Liver (tissue), 9 donors: ENCODE data around the gene FAM124A. TPM values are rescaled to one million over a fixed set of nuclear protein-coding genes. Genes with fewer than 3 reads are reported as not detected.

Experiments
- DNase-seq: peaks from one replicate; pipeline ENCODE4 v3.0.0-alpha.2; 2017; ENCODE audit warnings: low spot score
- H3K27ac ChIP-seq, 2 donors: one replicate each; pipeline ENCODE4 v1.7.0; 2013; ENCODE audit warnings: inconsistent platforms in 2 of 2, low read length in 2 of 2, control low read depth in 1 of 2, low read depth in 1 of 2, mild to moderate bottlenecking in 1 of 2
- H3K27me3 ChIP-seq, 4 donors: one replicate each; pipeline versions ENCODE4 v1.6.1 to v1.7.0; 2013; ENCODE audit warnings: low read length in 3 of 4, inconsistent platforms in 1 of 4, mild to moderate bottlenecking in 1 of 4, moderate library complexity in 1 of 4; ENCODE audit not compliant: control insufficient read depth in 4 of 4, insufficient read depth in 4 of 4
- H3K36me3 ChIP-seq, 4 donors: one replicate each; pipeline versions ENCODE4 v1.6.1 to v1.7.0; 2013; ENCODE audit warnings: low read length in 3 of 4, mild to moderate bottlenecking in 3 of 4, low read depth in 1 of 4, moderate library complexity in 1 of 4; ENCODE audit not compliant: control insufficient read depth in 4 of 4, insufficient read depth in 3 of 4
- H3K4me1 ChIP-seq, 4 donors: one replicate each; pipeline versions ENCODE4 v1.6.1 to v1.7.0; 2013; ENCODE audit warnings: low read length in 3 of 4, mild to moderate bottlenecking in 3 of 4, moderate library complexity in 1 of 4; ENCODE audit not compliant: control insufficient read depth in 4 of 4, insufficient read depth in 4 of 4
- H3K4me3 ChIP-seq, 3 donors: one replicate each; pipeline versions ENCODE4 v1.6.1 to v1.7.0; 2013; ENCODE audit warnings: low read length in 3 of 3, control low read depth in 1 of 3, low read depth in 1 of 3, mild to moderate bottlenecking in 1 of 3
- H3K9ac ChIP-seq, 2 donors: one replicate each; pipeline ENCODE4 v1.7.0; 2013; ENCODE audit warnings: low read length in 2 of 2, mild to moderate bottlenecking in 2 of 2, moderate library complexity in 2 of 2, control low read depth in 1 of 2, low read depth in 1 of 2
- H3K9me3 ChIP-seq, 4 donors: one replicate each; pipeline versions ENCODE4 v1.6.1 to v1.7.0; 2013; ENCODE audit warnings: low read length in 3 of 4; ENCODE audit not compliant: control insufficient read depth in 4 of 4
- CTCF ChIP-seq: fragments of 150-350 bp; IDR thresholded peaks from 2 replicates; pipeline ENCODE4 v1.5.1; 2017; ENCODE audit warnings: improper control_type of control experiment, low read depth, low read length; ENCODE audit not compliant: missing input control
- EGR1 ChIP-seq, 2 donors: IDR thresholded peaks; 2 replicates each; pipeline ENCODE4 v1.6.1; 2016 to 2018; ENCODE audit warnings: antibody characterized with exemption in 2 of 2, low read depth in 2 of 2
- FOXA1 ChIP-seq: IDR thresholded peaks from 2 replicates; pipeline ENCODE4 v1.6.1; 2016; ENCODE audit warnings: antibody characterized with exemption
- FOXA2 ChIP-seq: IDR thresholded peaks from 2 replicates; pipeline ENCODE4 v1.6.1; 2016; ENCODE audit warnings: antibody characterized with exemption
- GABPA ChIP-seq, 2 donors: IDR thresholded peaks in 1 of 2; conservative IDR thresholded peaks in 1 of 2; 2 replicates each; pipeline ENCODE4 v1.6.1; 2016; ENCODE audit warnings: antibody characterized with exemption in 2 of 2, mild to moderate bottlenecking in 1 of 2, moderate library complexity in 1 of 2
- HNF4A ChIP-seq, 2 donors: conservative IDR thresholded peaks; 2 replicates each; pipeline ENCODE4 v1.6.1; 2016; ENCODE audit warnings: antibody characterized with exemption in 2 of 2, mild to moderate bottlenecking in 2 of 2
- NR2F2 ChIP-seq: IDR thresholded peaks from 2 replicates; pipeline ENCODE4 v1.6.1; 2016; ENCODE audit warnings: antibody characterized with exemption
- RXRA ChIP-seq, 2 donors: IDR thresholded peaks; 2 replicates each; pipeline ENCODE4 v1.6.1; 2017 to 2018; ENCODE audit warnings: antibody characterized with exemption in 2 of 2, mild to moderate bottlenecking in 1 of 2
- SP1 ChIP-seq: IDR thresholded peaks from 2 replicates; pipeline ENCODE4 v1.6.1; 2018; ENCODE audit warnings: antibody characterized with exemption, mild to moderate bottlenecking
- TAF1 ChIP-seq: conservative IDR thresholded peaks from 2 replicates; pipeline ENCODE4 v1.6.1; 2016; ENCODE audit warnings: antibody characterized with exemption, mild to moderate bottlenecking
- ZBTB33 ChIP-seq: IDR thresholded peaks from 2 replicates; pipeline ENCODE4 v1.6.1; 2016; ENCODE audit warnings: antibody characterized with exemption
- polyA plus RNA-seq, 2 donors: library from polyadenylated mRNA; stranded (reverse) in 1 of 2; unstranded in 1 of 2; fragments of 200-250 nt in 1 of 2; fragments of >200 nt in 1 of 2; fragmentation: Nextera tagmentation in 1 of 2; extraction: Ambion mirVana in 1 of 2; gene quantifications; one replicate each; pipeline versions ENCODE4 v1.2.1 to v1.2.3, GENCODE V29; 2013 to 2015
- total RNA-seq, 2 donors: library from RNA; depleted of rRNA; stranded (reverse); fragments of >200 nt; gene quantifications; one replicate each; pipeline ENCODE4 v1.2.3, GENCODE V29; 2014
- TF ChIP-seq, protein P1 (sequence below): IDR thresholded peaks from 2 replicates; pipeline ENCODE4 v1.6.1; 2016; ENCODE audit warnings: antibody characterized with exemption
- TF ChIP-seq, protein P2 (sequence below): IDR thresholded peaks from 2 replicates; pipeline ENCODE4 v1.6.1; 2016; ENCODE audit warnings: antibody characterized with exemption, mild to moderate bottlenecking
- donor health status: healthy.
- donor health status: healthy.
- donor health status: healthy.
- donor health status: healthy.
- donor health status: healthy.

The FAM124A gene
- total and polyA plus RNA-seq, 4 donors: 0.33 to 0.92 (median 0.46) TPM

- TF ChIP-seq ZBTB33 (no peak), SP1 (no peak), HNF4A (conservative IDR thresholded peaks at IDR 0.05) (no peak), FOXA1 (no peak), NR2F2 (no peak)
These were observed 45.4 kb downstream of the FAM124A start (continued) for GRCh38 chr13:51267622-51268021.

DNA sequence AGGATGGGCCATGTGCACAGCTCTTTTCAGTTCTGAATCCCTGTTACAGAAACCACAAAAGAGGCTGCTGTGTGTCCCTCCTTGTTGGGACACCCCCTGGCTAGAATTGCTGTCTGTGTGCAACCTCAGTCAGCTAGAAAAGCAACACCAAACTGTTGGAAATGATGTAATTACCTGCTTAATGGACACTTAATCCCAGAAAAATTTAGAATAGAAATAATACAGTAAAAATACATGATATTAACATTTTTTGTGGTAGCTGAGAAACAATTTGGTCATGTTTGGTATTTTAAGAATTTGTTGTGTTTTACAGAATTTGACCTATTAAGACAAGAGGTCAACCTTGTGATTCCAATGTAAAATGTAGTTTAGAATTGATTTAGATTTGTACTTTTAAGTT lies 46.8 kb downstream of the FAM124A start:
- Histone ChIP-seq H3K4me3 (no peak overlapping the region), H3K9ac (no peak overlapping the region), H3K4me1 (no peaks in the 10 kb centered on the region), H3K36me3 (no peaks in the 10 kb centered on the region), H3K27ac (no peak overlapping the region), H3K9me3 (no peaks in the 10 kb centered on the region), H3K27me3 (no peaks in the 10 kb centered on the region)
- DNase-seq: no peak
- TF ChIP-seq, protein P1, sequence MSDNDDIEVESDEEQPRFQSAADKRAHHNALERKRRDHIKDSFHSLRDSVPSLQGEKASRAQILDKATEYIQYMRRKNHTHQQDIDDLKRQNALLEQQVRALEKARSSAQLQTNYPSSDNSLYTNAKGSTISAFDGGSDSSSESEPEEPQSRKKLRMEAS: no peak
- no peak for TF ChIP-seq GABPA (IDR thresholded peaks at IDR 0.05 in 1 of 2, conservative IDR thresholded peaks at IDR 0.05 in 1 of 2)
- TF ChIP-seq HNF4A (conservative IDR thresholded peaks at IDR 0.05): no peak
- no peak for TF ChIP-seq EGR1 (IDR thresholded peaks at IDR 0.05; ENCODE audit: low read depth in 2 of 2)
- no peak for TF ChIP-seq FOXA2
- TF ChIP-seq, protein P2, sequence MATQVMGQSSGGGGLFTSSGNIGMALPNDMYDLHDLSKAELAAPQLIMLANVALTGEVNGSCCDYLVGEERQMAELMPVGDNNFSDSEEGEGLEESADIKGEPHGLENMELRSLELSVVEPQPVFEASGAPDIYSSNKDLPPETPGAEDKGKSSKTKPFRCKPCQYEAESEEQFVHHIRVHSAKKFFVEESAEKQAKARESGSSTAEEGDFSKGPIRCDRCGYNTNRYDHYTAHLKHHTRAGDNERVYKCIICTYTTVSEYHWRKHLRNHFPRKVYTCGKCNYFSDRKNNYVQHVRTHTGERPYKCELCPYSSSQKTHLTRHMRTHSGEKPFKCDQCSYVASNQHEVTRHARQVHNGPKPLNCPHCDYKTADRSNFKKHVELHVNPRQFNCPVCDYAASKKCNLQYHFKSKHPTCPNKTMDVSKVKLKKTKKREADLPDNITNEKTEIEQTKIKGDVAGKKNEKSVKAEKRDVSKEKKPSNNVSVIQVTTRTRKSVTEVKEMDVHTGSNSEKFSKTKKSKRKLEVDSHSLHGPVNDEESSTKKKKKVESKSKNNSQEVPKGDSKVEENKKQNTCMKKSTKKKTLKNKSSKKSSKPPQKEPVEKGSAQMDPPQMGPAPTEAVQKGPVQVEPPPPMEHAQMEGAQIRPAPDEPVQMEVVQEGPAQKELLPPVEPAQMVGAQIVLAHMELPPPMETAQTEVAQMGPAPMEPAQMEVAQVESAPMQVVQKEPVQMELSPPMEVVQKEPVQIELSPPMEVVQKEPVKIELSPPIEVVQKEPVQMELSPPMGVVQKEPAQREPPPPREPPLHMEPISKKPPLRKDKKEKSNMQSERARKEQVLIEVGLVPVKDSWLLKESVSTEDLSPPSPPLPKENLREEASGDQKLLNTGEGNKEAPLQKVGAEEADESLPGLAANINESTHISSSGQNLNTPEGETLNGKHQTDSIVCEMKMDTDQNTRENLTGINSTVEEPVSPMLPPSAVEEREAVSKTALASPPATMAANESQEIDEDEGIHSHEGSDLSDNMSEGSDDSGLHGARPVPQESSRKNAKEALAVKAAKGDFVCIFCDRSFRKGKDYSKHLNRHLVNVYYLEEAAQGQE: no peak
- TF ChIP-seq SP1: no peak
- no peak for TF ChIP-seq FOXA1
- TF ChIP-seq CTCF: no peak
- no peak for TF ChIP-seq ZBTB33
- TF ChIP-seq NR2F2: no peak
- no peak for TF ChIP-seq TAF1
- TF ChIP-seq RXRA (IDR thresholded peaks at IDR 0.05): no peak
